HG02852 (cell line): ENCODE data around the gene JSRP1.

Experiments
- ATAC-seq: cut with Tn5 transposase; IDR thresholded peaks from one replicate; pipeline ENCODE4 v1.9.1; 2021; ENCODE audit warnings: mild to moderate bottlenecking, moderate library complexity; ENCODE audit not compliant: unreplicated experiment

JSRP1 gene

DNA sequence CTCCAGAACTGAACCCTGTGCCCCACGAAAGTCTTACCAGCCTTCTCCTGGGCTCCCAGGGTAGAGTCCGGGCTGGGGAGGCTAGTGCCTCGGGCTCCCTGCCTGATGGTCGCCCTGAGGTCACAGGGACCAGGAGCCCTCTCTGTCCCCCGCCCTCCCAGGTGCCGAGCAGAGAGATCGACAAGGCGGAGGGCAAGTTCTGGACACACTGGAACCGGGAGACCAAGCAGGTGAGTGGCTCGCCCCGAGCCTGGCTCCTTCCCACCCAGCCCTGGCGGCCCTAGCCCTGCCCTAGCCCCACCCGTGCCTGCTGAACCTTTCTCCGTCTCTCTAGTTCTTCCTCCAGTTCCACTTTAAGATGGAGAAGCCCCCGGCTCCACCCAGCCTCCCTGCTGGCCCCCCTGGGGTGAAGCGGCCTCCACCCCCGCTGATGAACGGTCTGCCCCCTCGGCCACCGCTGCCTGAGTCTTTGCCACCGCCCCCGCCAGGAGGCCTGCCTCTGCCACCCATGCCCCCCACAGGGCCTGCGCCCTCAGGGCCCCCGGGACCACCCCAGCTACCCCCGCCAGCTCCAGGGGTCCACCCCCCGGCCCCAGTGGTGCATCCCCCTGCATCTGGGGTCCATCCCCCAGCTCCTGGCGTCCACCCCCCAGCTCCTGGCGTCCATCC is 8.7 kb downstream of the JSRP1 start:
- ATAC-seq, result no peak

DNA sequence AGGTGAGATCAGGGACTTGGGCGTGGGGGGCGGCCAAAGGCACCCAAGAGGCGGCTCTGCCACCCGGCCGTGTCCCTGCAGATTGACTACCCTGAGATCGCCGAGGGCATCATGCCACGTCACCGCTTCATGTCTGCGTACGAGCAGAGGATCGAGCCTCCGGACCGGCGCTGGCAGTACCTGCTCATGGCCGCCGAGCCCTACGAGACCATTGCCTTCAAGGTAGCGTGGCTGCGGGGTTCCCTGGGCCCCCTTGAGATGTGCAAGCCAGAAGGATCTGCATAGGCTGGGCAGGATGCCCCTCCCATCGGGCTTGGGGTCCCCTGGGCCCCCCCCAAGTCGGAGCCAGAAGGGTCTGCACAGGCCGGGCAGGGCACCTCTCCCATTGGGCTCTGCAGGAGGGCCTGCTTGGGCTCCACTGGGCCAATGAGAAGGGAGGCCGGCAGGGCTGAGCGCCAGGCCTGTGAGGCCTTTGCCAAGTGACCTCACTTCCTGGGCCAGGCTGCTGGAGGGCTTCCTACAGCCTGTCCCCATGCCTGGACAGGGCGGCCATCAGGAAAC is 9.3 kb downstream of the JSRP1 start:
- no peak for ATAC-seq

DNA sequence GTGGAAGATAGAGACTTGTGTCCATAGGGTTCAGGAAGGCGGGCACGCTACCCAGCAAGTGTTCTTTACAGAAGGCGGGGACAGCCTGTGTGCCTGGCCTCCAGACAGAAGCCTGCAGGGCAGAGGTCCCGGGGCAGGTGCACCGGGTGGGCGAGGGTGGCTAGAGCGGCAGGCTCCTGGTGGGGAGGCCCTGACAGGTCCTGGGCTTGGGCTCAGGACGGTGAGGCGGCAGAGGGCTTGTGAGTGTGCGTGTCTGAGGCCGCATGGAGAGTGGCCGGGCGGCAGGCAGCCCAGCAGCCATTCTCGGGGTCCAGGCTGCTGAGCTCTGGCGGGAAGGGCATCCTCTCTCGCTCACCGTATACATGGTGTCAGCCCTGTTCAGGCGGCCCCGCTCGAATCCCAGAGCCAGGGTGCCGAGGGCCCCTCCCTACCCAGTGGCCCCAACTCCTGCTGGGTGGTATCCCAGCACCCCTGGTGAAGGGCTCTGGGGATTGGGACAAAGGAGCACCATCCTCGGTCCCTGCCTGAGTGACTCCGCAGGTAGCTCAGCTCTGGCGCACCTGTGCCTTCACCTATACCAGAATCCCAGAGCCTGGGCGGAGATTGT is 10.1 kb downstream of the JSRP1 start:
- ATAC-seq, result no peak

DNA sequence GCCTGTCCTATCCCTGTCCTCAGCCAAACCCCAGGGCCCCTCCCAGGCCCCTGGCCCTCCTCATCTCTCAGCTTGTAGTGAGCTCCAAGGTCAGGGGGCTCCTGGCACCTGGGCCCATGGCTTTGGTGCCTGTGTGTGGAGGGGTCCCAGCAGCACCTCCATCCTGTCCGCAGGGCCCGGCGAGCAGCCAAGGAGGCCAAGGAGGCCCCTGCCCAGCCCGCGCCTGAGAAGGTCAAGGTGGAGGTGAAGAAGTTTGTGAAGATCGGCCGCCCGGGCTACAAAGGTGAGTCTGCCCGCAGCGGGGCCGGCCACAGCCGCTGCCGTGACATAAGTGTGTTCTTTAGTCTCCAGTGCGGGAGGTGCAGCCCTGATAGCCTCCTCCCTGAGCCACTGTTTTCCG is 10.9 kb downstream of the JSRP1 start:
- no peak for ATAC-seq

DNA sequence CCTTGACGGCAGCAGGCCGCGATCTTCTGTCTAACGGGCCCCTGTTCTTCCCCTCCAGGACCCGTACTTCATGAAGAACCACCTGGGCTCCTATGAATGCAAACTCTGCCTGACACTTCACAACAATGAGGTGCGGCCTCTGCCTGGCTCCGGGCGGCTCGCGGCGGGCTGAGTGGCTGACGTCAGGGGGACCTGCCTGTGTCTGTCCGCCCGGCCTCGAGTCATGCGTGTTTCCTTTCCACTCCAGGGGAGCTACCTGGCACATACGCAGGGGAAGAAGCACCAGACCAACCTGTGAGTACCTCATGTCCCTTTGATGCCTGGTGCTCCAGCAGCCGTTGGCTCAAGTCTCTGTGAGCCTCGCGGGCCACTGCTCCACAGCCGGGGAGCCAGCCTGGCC is 11.7 kb downstream of the JSRP1 start:
- ATAC-seq, result no peak

DNA sequence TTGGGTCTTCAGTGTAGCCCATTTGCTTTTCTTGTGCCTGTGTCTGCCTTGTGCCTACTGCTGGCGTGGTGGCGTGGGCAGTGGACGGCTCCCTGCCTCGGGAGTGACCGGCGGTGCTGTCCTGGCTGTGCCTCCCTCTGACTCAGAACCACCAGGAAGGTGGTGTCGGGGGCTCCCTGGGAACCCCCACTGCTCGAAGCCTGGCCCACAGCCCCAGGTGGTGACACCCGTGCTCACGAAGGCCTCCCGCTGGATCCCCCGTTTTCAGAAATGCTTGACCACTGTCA is 12.1 kb downstream of the JSRP1 start:
- ATAC-seq, result no peak

DNA sequence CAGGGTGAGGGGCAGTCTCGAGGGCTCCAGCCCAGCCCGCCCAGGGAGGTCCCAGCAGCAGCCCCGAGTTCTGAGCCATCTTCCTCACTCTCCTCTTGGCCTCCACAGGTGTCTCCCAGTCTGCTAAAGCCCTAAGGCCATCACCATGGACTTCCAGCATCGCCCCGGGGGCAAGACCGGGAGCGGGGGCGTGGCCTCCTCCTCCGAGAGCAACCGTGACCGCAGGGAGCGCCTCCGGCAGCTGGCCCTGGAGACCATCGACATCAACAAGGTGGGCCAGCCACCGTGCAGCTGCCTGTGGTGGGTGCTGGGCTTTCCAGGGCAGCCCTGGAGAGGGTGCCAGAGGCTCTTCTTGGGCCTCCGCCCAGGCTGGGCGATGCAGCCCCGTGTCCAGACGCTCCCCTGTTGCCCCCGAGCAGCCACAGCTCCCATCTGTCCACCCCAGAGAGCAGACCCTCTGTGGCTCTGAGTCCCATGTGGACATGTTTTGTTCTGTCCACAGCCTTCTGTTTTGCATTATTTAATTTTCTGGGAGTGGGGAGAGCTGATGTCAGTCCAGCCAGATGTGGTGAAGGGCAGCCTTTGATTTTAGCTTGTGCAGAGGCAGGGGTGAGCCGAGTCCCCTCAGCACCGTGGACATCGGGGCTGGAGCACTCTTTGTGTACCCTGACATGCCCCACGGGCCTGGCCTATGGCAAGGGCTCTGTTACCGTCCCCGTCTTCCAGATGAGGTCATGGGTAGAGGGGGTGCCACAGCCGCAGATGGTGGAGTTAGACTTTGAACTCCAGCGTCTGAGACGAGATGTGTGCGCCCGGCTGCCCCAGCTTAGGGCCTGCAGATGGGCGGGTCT is 12.7 kb downstream of the JSRP1 start:
- no peak for ATAC-seq

DNA sequence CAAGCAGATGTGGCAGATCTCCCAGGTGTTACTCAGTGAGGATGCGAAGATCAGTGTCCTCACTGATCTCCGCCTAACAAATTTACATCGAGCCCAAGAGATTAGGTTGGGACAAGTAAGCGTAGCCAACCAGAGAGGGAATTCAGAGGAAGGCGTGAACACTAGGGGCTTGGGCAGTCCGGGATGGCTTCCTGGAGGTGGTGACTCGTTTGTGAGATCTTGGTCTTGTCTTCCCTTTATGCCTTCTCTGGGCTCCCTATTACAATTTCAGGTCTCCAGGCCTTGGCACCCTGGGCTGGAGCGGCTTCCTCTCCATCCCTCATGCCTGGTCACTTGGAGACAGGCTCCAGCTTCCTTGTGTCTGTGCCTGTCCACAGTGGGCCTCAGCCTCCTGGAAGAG is 13.4 kb downstream of the JSRP1 start:
- no peak for ATAC-seq

DNA sequence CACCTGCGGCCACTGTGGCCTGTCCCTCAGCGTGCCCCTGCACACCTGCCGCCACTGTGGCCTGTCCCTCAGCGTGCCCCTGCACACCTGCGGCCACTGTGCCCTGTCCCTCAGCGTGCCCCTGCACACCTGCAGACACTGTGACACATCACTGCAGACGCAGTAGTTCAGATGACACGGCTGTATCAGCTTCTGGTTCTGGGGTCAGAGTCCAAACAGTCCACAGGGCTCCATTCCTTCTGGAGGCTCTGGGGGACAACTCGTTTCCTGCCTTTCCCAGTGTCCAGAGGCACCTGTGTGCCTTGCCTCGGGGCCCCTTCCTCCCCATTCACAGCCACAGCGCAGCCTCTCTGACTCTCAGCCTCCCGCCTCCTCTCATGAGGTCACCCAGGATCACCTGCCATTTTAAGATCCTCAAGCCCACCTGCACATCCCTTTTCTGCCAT is 14.1 kb downstream of the JSRP1 start:
- no peak for ATAC-seq

DNA sequence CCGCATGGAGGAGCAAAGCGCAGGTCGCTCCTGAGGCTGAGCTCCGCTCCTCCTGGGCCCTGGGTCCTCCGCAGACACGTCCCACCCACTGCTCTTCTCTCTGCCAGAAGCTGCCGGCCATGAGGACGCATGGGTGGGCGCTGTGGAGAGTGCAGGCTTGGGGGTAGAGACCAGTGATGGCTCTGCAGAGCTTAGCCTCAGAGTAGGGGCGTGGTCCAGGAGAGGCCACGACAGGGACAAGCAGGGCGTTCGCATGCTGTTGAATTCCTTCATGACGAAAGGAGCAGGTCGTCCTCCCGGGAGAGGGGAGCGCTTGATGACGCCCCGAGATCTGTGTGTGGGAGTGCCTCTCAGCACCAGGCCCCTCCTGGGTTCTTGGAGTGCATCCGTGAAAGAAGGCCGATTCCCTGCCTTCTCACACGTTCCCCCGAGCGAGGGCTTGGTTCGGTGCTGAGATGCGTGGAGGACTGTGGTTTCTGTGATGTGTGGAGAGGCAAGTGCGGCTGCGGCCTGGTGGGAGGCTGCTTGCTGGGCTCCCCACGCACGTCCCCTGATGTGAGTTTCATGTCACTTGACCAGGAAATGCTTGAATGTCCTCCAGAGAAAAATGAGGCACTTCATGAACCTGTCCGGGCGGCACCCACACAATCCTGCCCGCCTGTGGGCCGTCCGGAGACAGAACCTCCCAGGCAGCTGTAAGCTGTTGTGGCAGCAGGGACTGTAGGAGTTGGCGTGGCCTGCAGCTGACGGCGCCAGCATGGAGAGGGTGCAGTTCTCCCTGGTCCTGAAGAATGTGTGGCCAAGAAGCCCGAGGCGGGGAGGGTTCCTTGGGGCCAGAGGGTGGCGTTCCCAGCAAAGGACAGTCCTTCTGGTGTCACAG is 15.1 kb downstream of the JSRP1 start:
- ATAC-seq, result no peak

DNA sequence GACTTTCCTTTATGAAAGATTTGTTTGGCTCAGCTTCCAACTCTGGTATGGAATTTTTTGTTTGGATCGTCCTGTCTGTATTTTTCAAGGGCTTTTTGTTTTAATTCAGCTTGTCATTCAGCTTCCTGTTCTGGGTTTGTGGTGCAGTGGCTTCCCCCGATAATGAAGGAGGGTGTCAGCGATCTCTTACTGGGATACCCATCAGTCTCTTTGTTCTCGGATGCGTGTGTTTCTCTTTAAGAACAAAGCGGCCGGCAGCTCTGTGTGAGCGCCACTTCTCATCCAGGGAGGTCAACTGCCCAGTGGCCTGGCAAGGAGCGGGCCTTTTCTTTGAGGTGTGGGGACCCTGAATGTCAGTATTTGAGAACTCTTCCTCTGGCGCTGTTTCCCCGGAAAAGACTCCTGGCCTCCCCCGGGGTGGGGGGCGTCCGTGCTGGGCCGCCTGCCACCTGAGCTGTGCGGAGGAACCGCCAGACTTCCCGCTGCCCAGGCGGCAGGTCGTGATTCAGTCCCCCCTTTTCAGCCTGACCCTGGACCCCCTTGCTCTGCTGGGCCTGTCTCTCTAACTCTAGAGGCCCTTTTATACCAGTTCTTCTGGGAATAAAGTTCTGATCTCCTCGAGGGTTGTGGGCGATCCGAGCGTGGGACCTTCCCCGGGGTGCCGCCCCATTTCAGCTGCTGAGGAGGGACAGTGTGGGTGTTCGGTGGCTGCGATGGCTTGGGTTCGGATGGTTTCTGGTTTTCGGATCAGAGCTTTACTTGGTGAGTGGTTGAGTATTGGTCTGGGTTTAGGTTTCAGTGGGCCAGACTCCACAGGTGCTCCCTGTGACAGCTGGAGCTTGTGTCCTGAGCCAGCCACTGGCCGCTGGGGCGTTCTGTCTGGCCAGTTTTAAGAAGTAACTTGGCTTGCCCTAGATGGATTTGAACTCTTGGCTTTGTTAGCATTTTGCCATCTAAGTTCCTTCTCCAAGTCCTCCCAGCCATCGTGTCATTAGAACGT is 16.1 kb downstream of the JSRP1 start:
- no peak for ATAC-seq

DNA sequence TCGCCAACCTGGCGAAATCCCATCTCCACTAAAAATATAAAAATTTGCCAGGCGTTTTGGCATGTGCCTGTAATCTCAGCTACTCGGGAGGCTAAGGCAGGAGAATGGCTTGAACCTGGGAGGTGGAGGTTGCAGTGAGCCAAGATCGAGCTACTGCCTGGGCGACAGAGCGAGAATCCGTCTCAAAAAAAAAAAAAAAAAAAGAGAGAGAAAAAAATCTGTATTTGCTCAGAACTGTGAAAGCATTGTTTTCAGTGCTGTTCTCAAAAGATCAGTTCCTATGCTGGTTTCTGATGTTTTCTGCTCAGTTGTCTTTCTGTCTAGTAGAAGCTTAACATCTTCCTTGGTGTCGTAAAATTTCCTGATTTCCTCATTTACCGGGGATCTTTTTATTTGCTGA is 17.0 kb downstream of the JSRP1 start:
- ATAC-seq, result no peak

DNA sequence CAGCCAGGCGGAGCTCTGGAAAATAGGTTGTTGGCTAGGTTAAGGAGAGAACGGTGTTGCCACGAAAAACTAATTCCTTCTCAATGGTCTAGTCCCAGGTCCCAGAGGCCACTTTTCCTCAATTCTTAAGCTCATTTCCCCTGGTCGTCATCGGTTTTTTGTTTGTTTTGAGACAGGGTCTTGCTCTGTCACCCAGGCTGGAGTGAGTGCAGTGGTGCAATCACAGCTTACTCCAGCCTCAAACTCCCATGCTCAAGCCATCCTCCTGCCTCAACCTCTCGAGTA is 18.4 kb downstream of the JSRP1 start:
- ATAC-seq, result no peak

DNA sequence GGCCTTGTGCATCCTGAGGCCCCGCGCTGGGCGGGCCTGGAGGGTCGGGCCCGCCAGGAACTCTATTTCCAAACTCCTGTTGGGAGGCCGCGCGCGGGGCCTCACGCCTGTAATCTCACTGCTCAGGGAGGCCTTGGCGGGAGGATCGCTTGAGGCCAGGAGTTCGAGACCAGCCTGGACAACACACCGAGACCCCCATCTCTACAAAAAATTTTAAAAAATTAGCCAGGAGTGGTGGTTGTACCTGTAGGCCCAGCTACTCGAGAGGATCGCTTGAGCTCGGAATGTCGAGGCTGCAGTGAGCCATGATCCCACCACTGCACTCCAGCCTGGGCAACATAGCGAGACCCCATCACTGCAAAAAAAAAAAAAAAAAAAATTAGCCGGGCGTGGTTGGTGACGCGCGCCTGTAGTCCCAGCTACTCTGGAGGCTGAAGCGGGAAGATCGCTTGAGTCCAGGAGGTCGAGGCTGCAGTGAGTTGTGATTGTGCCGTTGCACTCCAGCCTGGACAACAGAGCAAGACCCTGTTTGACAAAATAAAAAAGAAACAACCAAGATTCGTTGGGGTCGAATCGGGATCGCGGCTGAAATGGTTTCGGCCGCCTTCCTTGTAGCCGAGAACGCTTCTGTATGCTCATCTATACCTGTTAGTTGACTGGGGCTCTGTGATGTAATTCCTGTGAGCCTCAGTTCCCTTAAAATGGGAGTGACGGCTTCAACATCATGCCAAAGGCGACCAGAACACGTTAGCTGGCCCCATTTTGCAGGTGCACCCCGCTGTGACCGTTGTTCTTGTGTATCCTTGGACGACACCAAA is 19.0 kb downstream of the JSRP1 start:
- no peak for ATAC-seq

DNA sequence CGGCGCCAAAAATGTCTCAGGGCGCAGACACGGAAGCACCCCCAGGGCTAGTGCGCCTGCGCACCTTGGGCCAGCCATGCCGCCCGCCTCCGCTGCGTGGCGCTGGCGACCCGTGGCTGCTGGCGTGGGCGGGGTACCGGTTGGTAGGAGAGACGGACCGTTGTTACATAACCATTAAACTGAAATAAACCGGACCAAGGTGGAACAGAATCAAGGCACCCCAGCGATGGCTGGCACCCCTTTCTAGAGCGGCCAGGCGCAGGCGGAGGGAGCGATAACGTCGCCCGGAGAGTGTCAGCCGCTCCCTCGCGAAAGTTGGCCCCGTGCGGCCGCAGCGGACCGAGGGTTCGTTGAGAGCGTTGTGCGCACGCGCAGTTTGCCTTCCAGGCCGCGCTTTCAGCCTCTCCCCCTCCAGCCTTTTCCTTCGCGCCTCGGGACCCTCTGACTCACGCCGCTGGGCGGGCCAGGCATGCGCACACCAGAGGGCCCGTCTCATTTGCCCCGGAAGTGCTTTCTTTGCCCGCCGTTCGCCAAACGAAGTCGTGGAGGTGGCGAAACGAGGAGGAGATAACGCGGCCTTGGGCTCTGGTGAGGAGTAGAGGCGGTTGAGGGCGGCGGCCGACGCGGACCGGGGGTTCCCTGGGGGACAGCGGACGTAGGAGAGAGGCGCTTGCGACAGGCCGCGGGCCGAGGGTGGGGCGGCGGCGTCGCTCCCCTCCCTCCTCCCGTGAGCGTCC is 19.7 kb downstream of the JSRP1 start, which contains the start of the genes PLEKHJ1 and SF3A2:
PLEKHJ1 (minus strand) TSS at position 16 of the 737 bp plus-strand sequence. CDS start 81 bp downstream, outside the sequence.
SF3A2 (plus strand) TSS at position 511 of the 737 bp plus-strand sequence. CDS start 6,595 bp downstream, outside the sequence.
- peak; percentile 63 for ATAC-seq

DNA sequence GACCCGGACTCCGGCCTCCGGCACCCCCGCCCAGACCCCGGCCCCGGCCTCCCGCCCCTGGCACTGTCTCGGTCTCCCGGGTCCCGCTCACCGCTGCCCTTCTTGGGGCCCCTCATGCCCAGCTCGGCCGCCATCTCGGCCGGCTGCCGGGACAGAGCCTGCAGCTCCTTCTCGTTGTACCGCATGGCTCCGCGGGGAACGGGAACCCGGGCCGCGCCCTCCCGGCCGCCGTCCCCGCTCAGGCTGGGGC is 20.2 kb downstream of the JSRP1 start:
- ATAC-seq, result peak; percentile 9

DNA sequence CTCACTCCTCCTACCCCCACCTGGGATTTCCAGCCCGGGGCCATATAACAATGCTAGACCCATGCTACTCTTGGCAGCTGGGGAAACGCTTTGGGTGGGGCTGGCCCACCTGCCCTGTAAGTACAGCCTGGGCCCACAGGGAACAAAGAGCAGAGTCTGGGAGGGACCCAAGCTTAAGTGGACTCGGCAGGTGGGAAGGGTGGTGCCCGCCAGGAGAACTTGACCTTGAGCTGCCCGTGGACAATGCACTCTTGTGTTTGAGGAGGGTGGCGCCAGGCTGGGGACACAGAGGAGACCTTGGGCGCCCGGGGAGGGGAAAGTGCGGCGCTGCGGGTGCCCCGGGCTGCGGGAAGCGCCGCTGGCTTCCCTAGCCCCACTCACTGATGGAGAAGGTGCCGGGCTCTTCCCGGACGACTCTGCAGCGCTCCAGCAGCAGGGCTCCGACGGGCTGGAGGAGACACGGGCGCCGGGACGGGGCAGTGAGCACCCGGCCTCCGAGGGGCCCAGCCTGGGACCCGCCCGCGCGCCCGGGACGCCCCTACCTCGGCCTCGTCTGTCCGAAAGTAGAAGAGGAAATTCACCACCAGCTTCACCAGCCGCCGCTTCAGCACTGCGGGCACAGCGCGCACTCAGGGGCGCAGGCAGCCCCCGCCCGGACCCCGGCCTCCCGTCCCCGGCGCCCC is 20.7 kb downstream of the JSRP1 start:
- ATAC-seq, result peak; percentile 8

DNA sequence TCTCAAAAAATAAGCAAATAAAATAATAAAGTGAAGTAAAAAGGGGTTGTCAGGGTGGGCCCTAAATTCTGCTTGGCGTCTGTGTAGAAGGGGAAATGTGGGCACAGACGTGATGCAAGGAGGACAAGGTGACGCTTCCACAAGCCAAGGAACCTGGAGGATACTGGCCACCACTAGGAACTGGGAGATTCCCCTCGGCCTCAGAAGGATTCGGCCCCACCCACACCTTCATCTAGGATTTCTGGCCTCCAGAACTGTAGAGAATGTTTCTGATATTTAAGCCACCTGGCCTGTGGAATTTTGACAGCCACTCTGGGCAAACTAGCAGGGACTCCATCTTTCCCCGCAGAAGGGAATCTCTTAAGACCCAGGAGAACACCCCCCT is 21.2 kb downstream of the JSRP1 start:
- no peak for ATAC-seq
